IPS-20b (cell line): Measurements from ENCODE around the gene ACVR1C.

Experiments used
- H3K27ac ChIP-seq: one replicate; pipeline ENCODE4 v1.5.1; 2013; ENCODE audit warnings: low read length
- H3K27me3 ChIP-seq: 2 replicates; pipeline ENCODE4 v1.6.1; 2013; ENCODE audit warnings: mild to moderate bottlenecking, low read length, inconsistent platforms; ENCODE audit not compliant: insufficient read depth
- H3K36me3 ChIP-seq: 2 replicates; pipeline ENCODE4 v1.6.1; 2013; ENCODE audit warnings: low read depth, mild to moderate bottlenecking, inconsistent platforms, low read length, moderate library complexity; ENCODE audit not compliant: insufficient read depth
- H3K4me1 ChIP-seq: 2 replicates; pipeline ENCODE4 v1.6.1; 2013; ENCODE audit warnings: mild to moderate bottlenecking, control low read depth, inconsistent platforms, low read length, moderate library complexity; ENCODE audit not compliant: insufficient read depth
- H3K4me3 ChIP-seq: 2 replicates; pipeline ENCODE4 v1.5.1; 2013; ENCODE audit warnings: mild to moderate bottlenecking, low read length, inconsistent platforms
- H3K9ac ChIP-seq: 2 replicates; pipeline ENCODE4 v1.6.1; 2013; ENCODE audit warnings: low read depth, mild to moderate bottlenecking, inconsistent platforms, low read length, moderate library complexity
- H3K9me3 ChIP-seq: 2 replicates; pipeline ENCODE4 v1.6.1; 2013; ENCODE audit warnings: mild to moderate bottlenecking, low read depth, low read length, inconsistent platforms; ENCODE audit not compliant: insufficient read depth

Gene ACVR1C

DNA sequence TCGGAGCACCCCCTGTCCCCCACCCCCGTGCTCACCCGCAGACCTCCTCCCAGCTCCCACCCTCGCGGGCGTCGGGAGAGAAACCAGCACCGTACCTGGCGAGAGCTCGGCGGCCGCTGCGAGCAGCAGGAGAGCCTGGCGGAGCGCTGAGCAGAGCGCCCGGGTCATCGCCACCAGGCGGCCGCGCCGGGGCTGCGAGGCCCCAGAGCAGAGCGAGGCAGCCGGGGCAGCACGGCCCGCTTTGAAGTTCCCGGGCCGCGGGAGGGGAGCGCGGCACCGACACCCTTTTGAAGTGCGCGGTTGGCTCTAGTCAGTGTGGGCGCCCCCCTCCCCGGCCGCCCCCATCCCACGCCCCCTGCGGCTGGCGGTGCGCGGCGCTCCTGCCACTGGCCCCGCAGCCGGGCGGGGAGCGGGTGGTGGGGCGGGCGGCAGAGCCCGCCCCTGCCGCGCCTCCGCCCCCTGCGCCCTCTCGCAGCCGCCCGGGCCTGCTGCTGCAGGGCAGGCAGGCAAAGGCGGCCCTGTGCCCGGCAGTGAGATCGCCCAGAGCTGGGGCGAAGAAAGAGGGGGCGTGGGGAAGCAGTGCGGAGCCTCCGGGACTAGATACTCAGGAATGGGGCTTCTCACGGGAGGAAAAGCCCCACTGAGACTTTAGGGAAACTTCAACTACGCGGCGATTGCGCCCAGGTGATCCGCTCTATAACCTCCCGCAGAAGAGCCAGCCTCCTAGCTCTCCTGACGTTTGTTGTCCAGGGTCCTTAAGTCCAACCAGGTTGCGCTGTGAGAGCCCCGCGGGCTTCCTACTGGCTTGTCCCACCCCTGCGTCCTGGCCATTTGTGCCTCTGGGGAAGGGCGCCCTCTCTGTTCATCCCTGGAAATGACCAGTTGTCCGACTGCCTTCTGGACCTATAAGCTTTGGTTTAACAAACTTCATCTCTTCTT is at the start of gene ACVR1C:
TSS of gene ACVR1C (minus strand) at position 388 of the 939 bp plus-strand sequence. CDS start at position 168, 220 bp downstream.
- H3K27me3 ChIP-seq = peaks cover 57% of the 10 kb centered on the region
- no peak within 1 kb of the TSS for H3K9ac ChIP-seq
- H3K4me3 ChIP-seq = peak within 1 kb of the TSS; percentile 70
- no peaks in the 10 kb centered on the region for H3K9me3 ChIP-seq
- H3K4me1 ChIP-seq = no peaks in the 10 kb centered on the region
- H3K36me3 ChIP-seq = no peaks in the 10 kb centered on the region
- H3K27ac ChIP-seq = no peak within 1 kb of the TSS

DNA sequence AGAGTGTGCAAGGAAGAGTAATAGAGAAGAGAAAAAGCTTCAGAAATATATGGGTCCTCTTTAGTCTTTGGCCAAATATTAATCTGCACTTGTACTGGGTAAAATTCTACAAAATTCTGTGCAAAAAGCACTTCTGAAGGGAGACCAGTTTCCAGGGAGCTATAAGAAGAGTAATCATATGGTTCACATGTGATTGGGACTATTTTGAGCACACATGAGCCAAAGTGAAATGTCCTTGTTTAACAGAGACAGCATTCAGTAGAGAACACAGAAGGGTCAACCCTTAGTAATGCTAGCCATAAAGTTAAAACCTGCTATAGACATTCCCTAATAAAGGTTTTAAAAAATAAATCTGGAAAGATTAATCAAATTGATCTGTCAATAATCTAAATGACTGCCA is 49.3 kb upstream of the ACVR1C start:
- no peaks in the 10 kb centered on the region for H3K4me1 ChIP-seq
- H3K4me3 ChIP-seq = no peak overlapping the region
- H3K36me3 ChIP-seq = no peaks in the 10 kb centered on the region
- H3K9me3 ChIP-seq = no peaks in the 10 kb centered on the region
- no peak overlapping the region for H3K27ac ChIP-seq
- peaks cover 50% of the 10 kb centered on the region for H3K27me3 ChIP-seq
- H3K9ac ChIP-seq = no peak overlapping the region

DNA sequence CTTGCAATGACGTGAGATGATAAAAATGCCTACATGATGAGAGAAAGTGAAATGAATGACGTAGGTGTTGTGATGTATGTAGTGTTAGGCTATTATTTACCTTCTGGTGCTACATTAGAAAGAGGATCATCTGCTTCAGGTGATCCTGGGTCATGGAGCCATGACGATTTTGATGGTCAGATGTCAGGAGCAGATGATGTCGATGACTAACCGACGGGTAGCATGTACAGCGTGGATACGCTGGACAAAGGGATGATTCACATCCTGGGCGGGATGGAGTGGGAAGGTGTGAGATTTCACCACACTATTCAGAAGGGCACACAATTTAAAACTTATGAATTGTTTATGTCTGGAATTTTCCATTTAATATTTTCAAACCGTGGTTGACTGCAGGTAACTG is 43.5 kb upstream of the ACVR1C start:
- no peak overlapping the region for H3K4me3 ChIP-seq
- no peaks in the 10 kb centered on the region for H3K36me3 ChIP-seq
- H3K9me3 ChIP-seq = no peaks in the 10 kb centered on the region
- no peak overlapping the region for H3K27ac ChIP-seq
- no peaks in the 10 kb centered on the region; the same call in 1 of the 2 replicates for H3K27me3 ChIP-seq
- no peak overlapping the region for H3K9ac ChIP-seq
- no peaks in the 10 kb centered on the region for H3K4me1 ChIP-seq

DNA sequence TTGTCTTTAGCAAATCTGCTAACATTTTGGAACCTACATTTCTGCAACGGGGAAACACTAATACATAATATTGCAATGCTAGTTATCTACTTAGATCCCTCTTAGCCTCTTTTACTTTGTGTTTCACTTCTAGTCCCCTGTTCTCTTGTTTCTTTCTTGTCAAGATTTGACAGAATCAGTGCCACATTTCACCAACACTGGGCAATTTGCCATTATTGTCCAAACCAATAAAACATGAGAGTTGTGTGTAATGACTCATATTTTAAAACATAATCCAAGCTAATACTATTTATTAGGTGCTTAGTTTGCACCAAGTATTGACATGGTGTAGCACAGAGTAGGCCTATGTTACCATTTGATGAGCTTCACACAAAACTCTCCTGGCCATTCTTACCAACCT is 33.7 kb upstream of the ACVR1C start:
- H3K4me3 ChIP-seq = no peak overlapping the region
- H3K36me3 ChIP-seq = no peaks in the 10 kb centered on the region
- no peak overlapping the region for H3K9ac ChIP-seq
- no peaks in the 10 kb centered on the region for H3K9me3 ChIP-seq
- no peaks in the 10 kb centered on the region for H3K4me1 ChIP-seq
- no peaks in the 10 kb centered on the region; the same call in 1 of the 2 replicates for H3K27me3 ChIP-seq
- H3K27ac ChIP-seq = no peak overlapping the region

DNA sequence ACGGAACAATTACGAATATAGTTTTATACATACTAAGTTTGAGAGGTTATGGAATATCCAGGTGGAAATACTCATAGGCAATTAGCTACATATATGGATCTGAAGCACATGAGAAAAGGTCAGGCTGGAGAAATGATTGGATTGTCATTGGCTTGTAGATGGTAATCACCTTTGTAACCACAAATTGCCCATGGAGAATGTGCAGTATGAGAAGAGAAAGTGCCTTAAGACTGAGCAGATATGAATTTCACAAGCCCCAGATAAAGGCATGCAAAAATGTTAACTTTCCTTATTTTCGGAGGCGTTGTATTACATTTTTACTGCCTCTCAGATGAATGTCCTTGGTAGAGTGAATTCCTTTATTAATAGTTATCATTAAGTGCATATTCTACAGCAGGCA is 33.1 kb upstream of the ACVR1C start:
- no peak overlapping the region for H3K9ac ChIP-seq
- H3K9me3 ChIP-seq = no peaks in the 10 kb centered on the region
- no peaks in the 10 kb centered on the region; the same call in 1 of the 2 replicates for H3K27me3 ChIP-seq
- no peak overlapping the region for H3K4me3 ChIP-seq
- H3K36me3 ChIP-seq = no peaks in the 10 kb centered on the region
- H3K27ac ChIP-seq = no peak overlapping the region
- no peaks in the 10 kb centered on the region for H3K4me1 ChIP-seq

DNA sequence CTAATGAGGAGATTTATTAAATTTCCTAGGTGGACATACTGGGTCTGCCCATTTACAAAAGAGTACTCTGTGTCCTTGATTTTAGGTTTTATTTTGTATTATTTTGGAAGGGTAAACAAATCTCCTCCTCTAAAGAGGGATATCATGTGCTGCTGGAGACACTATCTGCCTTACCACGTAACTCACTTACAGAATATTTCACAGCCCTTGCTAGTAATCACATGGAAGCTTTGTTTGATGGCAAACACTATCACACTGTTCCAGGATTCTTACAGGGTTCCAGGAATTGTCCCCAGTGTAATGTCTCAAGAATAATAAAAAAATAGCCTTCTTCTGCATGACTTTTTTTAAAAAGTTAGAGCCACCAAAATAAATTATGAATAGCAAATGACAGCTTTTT is 29.2 kb upstream of the ACVR1C start:
- Histone ChIP-seq H3K4me3 (no peak overlapping the region), H3K9ac (no peak overlapping the region), H3K36me3 (no peaks in the 10 kb centered on the region), H3K27ac (no peak overlapping the region), H3K9me3 (no peaks in the 10 kb centered on the region), H3K4me1 (no peaks in the 10 kb centered on the region), H3K27me3 (no peaks in the 10 kb centered on the region)

DNA sequence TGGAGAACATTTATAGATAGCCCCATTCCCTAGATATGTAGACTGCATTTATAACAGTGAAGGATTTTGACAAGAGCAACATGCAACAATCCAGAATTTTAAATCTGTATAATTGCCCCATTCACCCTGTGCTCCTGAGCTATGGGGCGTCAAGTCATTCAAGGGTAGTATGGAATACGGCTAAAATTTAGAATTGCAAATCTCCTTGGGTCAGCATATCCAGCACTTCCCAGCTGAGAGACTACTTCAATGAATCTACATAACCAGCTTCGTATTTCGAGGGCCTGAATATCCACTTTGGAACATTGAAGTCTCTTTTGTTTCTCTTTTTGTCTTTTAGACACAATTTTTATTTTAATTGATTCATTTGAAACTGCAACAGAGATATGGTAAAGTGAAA is 28.4 kb upstream of the ACVR1C start:
- Histone ChIP-seq H3K9ac (no peak overlapping the region), H3K4me1 (no peaks in the 10 kb centered on the region), H3K27me3 (no peaks in the 10 kb centered on the region), H3K4me3 (no peak overlapping the region), H3K9me3 (no peaks in the 10 kb centered on the region), H3K36me3 (no peaks in the 10 kb centered on the region), H3K27ac (no peak overlapping the region)

DNA sequence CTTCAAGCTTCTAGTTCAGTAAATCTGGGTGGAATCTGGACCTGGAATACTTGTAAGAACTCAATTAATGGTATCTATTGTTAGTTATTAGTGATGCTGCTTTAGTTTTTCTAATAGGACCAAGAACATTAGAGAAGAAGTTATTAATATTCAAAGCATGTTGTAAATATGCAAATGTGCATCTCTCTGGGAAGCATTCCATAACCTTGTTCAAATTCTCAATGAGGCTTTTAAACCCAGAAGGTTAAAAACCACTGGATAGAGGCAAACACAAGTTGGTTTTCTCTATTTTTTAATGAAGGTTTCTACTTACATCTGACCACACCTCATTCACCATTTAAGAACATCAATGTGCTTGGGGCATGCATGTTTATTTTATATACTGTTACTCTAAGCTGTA is 16.1 kb upstream of the ACVR1C start:
- H3K9ac ChIP-seq = no peak overlapping the region
- H3K4me3 ChIP-seq = no peak overlapping the region
- H3K9me3 ChIP-seq = no peaks in the 10 kb centered on the region
- no peak overlapping the region for H3K27ac ChIP-seq
- no peaks in the 10 kb centered on the region for H3K4me1 ChIP-seq
- no peaks in the 10 kb centered on the region for H3K36me3 ChIP-seq
- no peaks in the 10 kb centered on the region for H3K27me3 ChIP-seq

DNA sequence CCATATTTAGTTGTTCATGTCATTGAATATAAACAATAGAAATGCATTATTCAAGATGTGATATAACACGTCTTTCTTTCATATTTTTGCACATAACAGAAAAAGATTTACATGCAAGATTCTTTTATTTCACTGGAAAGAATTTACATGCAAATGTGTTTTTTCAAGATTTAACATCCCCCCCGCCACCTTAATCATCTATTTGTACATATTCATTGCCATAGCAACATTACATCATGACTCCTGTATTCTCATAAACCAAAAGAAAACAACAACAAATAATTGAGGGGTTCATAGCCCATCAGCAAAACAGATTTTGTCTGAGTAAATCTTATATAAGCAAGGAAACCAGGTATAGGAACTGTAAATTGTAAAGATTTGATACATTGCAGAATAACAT is 3.2 kb upstream of the ACVR1C start:
- no peaks in the 10 kb centered on the region for H3K36me3 ChIP-seq
- H3K4me3 ChIP-seq = no peak overlapping the region
- H3K9ac ChIP-seq = no peak overlapping the region

DNA sequence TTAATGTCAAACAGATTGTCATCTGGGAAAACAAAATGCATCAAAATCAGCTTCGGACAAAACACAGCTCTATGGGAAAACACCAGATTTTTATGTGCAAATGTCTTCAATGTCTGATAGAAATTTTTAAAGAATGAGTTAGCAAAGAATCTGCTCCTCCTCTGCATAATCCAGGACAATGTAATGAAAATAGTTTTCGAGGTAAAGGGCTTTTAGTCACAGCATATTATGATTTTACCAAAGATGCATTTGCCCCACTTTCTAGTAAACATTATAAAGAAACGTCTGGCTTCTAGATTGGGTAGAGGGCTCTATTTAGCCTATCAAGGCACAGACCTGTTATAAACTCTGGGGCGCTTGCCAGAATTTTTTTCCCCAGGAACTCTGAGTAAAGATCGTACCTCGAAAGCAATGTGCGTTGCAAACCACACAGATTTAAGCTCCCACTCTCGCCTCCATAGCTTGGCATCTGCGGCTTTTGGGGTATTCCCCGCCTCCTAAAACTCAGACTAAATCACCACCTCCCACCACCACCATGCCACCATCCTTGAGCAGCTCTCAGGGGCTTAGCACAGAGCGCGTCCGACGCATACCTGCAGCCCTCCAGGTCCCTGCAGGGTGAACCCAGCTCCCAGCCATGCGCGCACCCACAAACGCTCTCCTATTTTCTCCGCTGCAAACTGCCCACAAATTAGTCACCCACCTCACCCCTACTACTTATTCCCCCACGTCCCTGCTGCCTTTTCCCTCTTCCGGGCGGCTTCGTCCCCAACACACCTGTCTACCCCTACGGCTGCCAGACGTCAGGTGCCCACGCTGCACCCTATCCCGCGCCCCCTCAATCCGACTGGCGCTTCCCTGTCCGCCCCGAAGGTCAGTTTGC is 829 bp downstream of the ACVR1C start:
- H3K4me3 ChIP-seq = peak overlapping the region; percentile 70
- no peak overlapping the region for H3K27ac ChIP-seq
- no peaks in the 10 kb centered on the region for H3K36me3 ChIP-seq
- no peak overlapping the region for H3K9ac ChIP-seq
- H3K4me1 ChIP-seq = no peaks in the 10 kb centered on the region
- H3K27me3 ChIP-seq = peaks cover 57% of the 10 kb centered on the region
- no peaks in the 10 kb centered on the region for H3K9me3 ChIP-seq

More for the DNA sequence above, 3.2 kb upstream of the ACVR1C start:
- Histone ChIP-seq H3K27me3 (peaks cover 28% of the 10 kb centered on the region), H3K27ac (no peak overlapping the region), H3K4me1 (no peaks in the 10 kb centered on the region), H3K9me3 (no peaks in the 10 kb centered on the region)

DNA sequence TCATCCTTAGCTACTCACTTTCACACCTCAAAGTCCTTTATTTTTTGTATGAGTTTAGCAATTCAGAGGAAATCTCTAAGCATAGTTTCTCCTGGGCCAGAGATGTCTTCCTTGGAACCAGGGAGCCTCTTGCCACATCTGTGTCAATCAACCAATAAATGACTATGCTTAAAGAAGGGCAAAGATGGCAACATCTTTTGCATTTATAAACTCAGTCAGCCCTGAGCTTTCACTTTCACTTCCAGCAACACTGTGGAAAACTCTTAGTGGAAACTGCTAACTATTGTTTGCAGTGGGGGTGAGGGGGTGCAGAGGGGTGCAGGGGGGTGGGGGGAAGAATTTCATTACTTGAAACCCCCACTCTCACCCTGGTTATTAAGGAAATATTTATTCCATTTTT is 3.4 kb downstream of the ACVR1C start:
- Histone ChIP-seq H3K9me3 (no peaks in the 10 kb centered on the region), H3K4me1 (no peaks in the 10 kb centered on the region), H3K27ac (no peak overlapping the region), H3K27me3 (peaks cover 57% of the 10 kb centered on the region), H3K9ac (no peak overlapping the region), H3K4me3 (no peak overlapping the region), H3K36me3 (no peaks in the 10 kb centered on the region)
